Measurements from ENCODE around the gene SULF2. TPM values are rescaled to one million over a fixed set of nuclear protein-coding genes. Genes with fewer than 3 reads are reported as not detected.

The SULF2 gene
- total and polyA plus RNA-seq, 3 donors from 2014 or later: 61.5 to 117 (median 95.6) TPM

DNA sequence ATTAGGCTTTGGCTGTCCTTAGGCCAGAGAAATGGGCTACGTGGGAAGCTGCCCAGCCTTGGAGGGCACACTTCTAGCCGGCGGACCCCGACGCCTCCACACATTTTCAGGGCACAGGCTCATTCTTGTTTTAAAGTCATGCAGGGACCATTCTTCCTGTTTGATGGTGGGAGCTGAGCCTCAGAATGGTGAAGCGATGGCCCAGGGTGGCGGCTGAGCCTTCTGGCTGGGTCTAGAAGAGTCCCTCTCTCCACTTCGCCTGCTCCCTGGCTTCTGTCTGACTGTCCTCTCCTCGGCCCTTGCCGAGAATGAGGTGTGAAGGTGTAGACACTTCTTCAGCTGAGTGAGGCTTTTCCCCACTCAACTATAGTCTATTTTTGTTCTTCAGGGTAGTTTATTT, 114.4 kb downstream of the SULF2 start:
- Histone ChIP-seq H3K36me3 (ENCODE audit: low read depth, missing control alignments) (no peaks in the 10 kb centered on the region), H3K27ac (no peak overlapping the region), H3K27me3 (no peaks in the 10 kb centered on the region), H3K9me3 (no peaks in the 10 kb centered on the region), H3K4me1 (no peaks in the 10 kb centered on the region), H3K4me3 (no peak overlapping the region)
- TF ChIP-seq, protein P1, sequence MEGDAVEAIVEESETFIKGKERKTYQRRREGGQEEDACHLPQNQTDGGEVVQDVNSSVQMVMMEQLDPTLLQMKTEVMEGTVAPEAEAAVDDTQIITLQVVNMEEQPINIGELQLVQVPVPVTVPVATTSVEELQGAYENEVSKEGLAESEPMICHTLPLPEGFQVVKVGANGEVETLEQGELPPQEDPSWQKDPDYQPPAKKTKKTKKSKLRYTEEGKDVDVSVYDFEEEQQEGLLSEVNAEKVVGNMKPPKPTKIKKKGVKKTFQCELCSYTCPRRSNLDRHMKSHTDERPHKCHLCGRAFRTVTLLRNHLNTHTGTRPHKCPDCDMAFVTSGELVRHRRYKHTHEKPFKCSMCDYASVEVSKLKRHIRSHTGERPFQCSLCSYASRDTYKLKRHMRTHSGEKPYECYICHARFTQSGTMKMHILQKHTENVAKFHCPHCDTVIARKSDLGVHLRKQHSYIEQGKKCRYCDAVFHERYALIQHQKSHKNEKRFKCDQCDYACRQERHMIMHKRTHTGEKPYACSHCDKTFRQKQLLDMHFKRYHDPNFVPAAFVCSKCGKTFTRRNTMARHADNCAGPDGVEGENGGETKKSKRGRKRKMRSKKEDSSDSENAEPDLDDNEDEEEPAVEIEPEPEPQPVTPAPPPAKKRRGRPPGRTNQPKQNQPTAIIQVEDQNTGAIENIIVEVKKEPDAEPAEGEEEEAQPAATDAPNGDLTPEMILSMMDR (IDR thresholded peaks at IDR 0.05): no peak
- TF ChIP-seq POLR2A (IDR thresholded peaks at IDR 0.05): no peak
- DNase-seq: no peak
- WGBS, 2 donors: 76 to 87% methylated on average over 10 of the region's 10 CpGs
- intact Hi-C loops (cut with DNase I; ENCODE audit: low total_unique reads): no loop called here

DNA sequence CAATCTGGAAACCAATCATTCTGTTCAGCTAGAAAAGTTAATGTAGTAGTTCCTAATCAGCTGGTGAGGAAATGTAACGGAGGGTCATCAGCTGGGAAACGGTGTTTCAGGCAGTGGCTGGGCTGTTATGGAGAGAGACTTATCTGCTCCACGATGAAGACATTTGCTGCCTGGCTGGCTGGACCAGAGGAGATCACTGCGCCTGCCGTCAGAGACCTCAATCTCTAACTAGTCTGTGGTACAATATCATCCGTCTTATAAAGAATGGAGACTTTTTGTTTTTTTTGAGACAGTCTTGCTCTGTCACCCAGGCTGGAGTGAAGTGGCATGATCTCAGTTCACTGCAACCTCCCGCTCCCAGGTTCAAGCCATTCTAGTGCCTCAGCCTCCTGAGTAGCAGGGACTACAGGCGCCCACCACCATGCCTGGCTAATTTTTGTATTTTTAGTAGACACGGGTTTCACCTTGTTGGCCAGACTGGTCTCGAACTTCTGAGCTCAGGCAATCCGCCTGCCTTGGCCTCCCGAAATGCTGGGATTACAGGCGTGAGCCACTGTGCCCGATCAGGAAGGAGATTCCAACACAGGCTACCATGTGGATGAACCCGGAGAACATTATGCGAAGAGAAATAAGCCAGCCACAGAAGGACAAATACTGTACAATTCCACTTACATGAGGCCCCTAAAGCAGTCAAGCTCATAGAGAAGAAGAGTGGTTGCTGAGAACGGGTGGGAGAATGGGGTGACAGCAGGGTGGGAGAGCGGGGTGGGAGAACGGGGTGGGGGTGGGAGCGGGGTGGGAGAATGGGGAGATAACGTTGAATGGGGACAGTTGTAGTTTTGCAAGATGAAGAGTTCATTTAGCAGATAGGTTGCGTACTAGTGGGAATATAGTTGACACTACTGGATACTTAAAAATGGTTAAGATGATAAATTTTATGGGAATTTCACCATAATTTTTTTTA, 115.1 kb downstream of the SULF2 start:
- intact Hi-C loops (cut with DNase I; ENCODE audit: low total_unique reads): no loop called here
- 74 to 78% methylated on average over 22 of the region's 22 CpGs for WGBS, 2 donors

DNA sequence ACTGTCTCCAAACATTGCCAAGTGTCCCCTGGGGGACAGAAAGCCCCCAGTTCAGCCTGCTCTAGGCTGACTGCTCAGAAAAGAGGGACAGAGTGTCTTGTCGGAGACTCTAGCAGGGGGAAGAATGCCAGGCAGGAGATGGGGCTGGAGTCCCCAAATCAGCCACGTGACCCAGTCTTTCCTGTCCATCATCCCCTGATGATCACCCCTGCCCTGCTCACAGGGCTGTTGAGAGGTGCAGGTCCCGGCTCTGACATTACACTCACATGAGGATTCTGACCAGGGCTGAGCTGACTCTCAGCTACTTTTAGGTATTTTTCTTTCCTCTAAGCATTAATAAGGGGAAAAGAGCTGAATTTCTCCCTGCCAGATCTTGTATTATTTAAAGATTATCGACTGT, 115.8 kb downstream of the SULF2 start:
- no peak overlapping the region for H3K27ac ChIP-seq
- no peaks in the 10 kb centered on the region for H3K27me3 ChIP-seq
- H3K4me3 ChIP-seq: no peak overlapping the region
- H3K9me3 ChIP-seq: no peaks in the 10 kb centered on the region
- H3K36me3 ChIP-seq (ENCODE audit: low read depth, missing control alignments): no peaks in the 10 kb centered on the region
- no peak for DNase-seq
- peaks cover 13% of the 10 kb centered on the region for H3K4me1 ChIP-seq
- intact Hi-C loops (cut with DNase I; ENCODE audit: low total_unique reads): no loop called here
- no peak for TF ChIP-seq POLR2A (IDR thresholded peaks at IDR 0.05)
- TF ChIP-seq, protein P1 (IDR thresholded peaks at IDR 0.05): no peak
- WGBS, 2 donors: 85 to 92% methylated on average over 4 of the region's 4 CpGs

More for the DNA sequence above, 115.1 kb downstream of the SULF2 start:
- H3K9me3 ChIP-seq: no peaks in the 10 kb centered on the region
- TF ChIP-seq, protein P1 (IDR thresholded peaks at IDR 0.05): no peak
- no peak for TF ChIP-seq POLR2A (IDR thresholded peaks at IDR 0.05)
- H3K4me3 ChIP-seq: no peak overlapping the region
- H3K27me3 ChIP-seq: no peaks in the 10 kb centered on the region
- DNase-seq: no peak
- H3K27ac ChIP-seq: no peak overlapping the region
- peaks cover 6% of the 10 kb centered on the region for H3K4me1 ChIP-seq
- no peaks in the 10 kb centered on the region for H3K36me3 ChIP-seq (ENCODE audit: low read depth, missing control alignments)

DNA sequence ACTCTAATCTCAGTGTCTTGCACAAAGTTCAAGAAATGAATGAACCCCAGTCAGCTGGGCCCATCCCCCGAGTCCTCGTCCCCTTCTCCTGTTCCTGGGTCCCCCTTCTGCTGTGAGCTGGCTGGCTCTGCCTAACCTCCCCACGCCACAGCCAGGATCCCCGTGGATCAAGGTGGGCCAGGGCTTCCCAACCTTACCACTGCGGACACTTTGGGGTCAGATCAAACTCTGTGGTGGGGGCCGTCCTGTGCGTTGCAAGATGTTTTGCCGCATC, 116.2 kb downstream of the SULF2 start:
- TF ChIP-seq, protein P1 (IDR thresholded peaks at IDR 0.05): no peak
- TF ChIP-seq POLR2A (IDR thresholded peaks at IDR 0.05): no peak
- intact Hi-C loops (cut with DNase I; ENCODE audit: low total_unique reads): no loop called here
- no peak for DNase-seq
- no peaks in the 10 kb centered on the region for H3K27me3 ChIP-seq
- H3K4me3 ChIP-seq: no peak overlapping the region
- H3K9me3 ChIP-seq: no peaks in the 10 kb centered on the region
- peaks cover 17% of the 10 kb centered on the region for H3K4me1 ChIP-seq
- H3K27ac ChIP-seq: no peak overlapping the region
- 96 to 97% methylated on average over 7 to 8 of the region's 8 CpGs for WGBS, 2 donors
- no peaks in the 10 kb centered on the region for H3K36me3 ChIP-seq (ENCODE audit: low read depth, missing control alignments)

All from testis (tissue), 3 donors.